ENCODE data around the gene MAP3K2. TPM values are rescaled to one million over a fixed set of nuclear protein-coding genes. Genes with fewer than 3 reads are reported as not detected.
A peak's percentile ranks its signal among the peaks of the same experiment; 100 is the strongest.

MAP3K2 gene, protein sequence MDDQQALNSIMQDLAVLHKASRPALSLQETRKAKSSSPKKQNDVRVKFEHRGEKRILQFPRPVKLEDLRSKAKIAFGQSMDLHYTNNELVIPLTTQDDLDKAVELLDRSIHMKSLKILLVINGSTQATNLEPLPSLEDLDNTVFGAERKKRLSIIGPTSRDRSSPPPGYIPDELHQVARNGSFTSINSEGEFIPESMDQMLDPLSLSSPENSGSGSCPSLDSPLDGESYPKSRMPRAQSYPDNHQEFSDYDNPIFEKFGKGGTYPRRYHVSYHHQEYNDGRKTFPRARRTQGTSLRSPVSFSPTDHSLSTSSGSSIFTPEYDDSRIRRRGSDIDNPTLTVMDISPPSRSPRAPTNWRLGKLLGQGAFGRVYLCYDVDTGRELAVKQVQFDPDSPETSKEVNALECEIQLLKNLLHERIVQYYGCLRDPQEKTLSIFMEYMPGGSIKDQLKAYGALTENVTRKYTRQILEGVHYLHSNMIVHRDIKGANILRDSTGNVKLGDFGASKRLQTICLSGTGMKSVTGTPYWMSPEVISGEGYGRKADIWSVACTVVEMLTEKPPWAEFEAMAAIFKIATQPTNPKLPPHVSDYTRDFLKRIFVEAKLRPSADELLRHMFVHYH
- 10 to 100 TPM; 85.6 to 87.2 TPM for total RNA-seq
- polyA plus RNA-seq = 10 to 100 TPM; 42.5 to 63.4 TPM

DNA sequence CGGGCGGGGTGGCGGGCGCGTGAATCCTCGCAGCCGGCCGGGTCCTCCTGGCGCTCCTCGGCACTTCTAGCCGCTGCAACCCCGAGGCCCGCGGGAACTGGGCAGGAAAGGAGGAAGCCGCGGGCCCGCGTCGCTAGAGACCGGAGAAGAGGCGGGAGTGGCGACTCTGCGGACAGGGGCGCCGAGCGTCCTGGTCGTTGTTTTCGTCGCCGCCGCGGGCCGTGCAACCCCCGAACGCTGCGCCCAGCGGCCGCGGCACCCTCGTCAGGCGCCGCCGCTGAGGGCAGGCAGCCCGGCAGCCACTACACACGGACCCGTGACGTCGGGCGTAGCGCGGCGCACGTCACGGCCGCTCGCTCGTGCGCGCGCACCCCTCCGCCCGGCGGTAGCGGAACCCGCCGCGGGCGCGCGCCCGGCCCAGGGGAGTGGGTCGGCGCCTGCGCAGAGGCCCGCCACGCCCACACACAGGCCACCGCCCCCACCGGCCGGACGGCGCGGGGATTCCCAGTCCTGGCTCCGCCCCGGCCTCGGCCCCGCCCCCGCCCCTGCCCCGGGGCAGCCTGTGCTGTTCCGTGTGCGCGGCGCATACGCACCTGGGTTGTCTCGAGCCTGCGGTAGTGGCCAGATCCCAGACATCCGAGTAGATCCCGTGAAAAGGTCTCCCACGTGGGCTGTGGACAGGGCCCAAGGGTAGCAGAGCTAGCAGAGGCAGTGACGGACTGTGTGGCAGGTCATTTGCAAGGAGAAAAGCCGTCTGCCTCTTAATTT lies at the start of gene MAP3K2:
MAP3K2 (minus strand) TSS at position 321 of the 768 bp plus-strand sequence. CDS start 44,846 bp downstream, outside the sequence.
- no peaks in the 10 kb centered on the region for H3K9me3 ChIP-seq (ENCODE audit: control insufficient read depth in 1 of 2, low read length in 2 of 2)
- intact Hi-C loops (cut with micrococcal nuclease) = loop anchor here (1.0 to 10.0 kb wide), 10 partner anchors 9 to 731 kb away; partner anchors contain the start of genes GYPC, IWS1, POLR2D and SAP130
- H3K4me1 ChIP-seq (ENCODE audit: insufficient read depth, low read length) = peaks cover 46% of the 10 kb centered on the region
- ChIA-PET CTCF (ENCODE audit: partially characterized antibody) (interaction anchor here (0.8 to 2.5 kb wide), 4 partner anchors 11 to 28 kb away, joined by 3 to 13 read pairs (median 6); no protein-coding TSS in a partner anchor), POLR2A (ENCODE audit: partially characterized antibody) (interaction anchor here (1.0 to 6.7 kb wide), 14 partner anchors 10 to 704 kb away, joined by 3 to 104 read pairs (median 5); partner anchors contain the start of genes ERCC3, IWS1, SAP130 and SFT2D3)
- H3K9me3 Mint-ChIP-seq = peaks cover 0 to 7% (median 0%) of the 10 kb centered on the region in 8 donors
- no peaks in the 10 kb centered on the region for H3K27me3 Mint-ChIP-seq
- peak; percentile 92 to 94 (median 93) for DNase-seq
- H3K36me3 Mint-ChIP-seq = peaks cover 3 to 16% of the 10 kb centered on the region in 2 donors
- H3K27ac ChIP-seq (ENCODE audit: low read depth, low read length) = peak within 1 kb of the TSS; percentile 97
- H3K4me3 ChIP-seq (ENCODE audit: low read length in 2 of 2) = peak within 1 kb of the TSS; percentile 62 to 65
- H3K36me3 ChIP-seq (ENCODE audit: insufficient read depth, low read length) = no peaks in the 10 kb centered on the region
- H3K27me3 ChIP-seq (ENCODE audit: insufficient read depth, low read length) = no peaks in the 10 kb centered on the region
- H3K4me1 Mint-ChIP-seq = peaks cover 49 to 71% (median 54%) of the 10 kb centered on the region in 4 donors
- peak within 1 kb of the TSS; percentile 99 to 100 (median 99) for H3K27ac Mint-ChIP-seq
- peak within 1 kb of the TSS; percentile 89 to 97 (median 94) for H3K4me3 Mint-ChIP-seq

DNA sequence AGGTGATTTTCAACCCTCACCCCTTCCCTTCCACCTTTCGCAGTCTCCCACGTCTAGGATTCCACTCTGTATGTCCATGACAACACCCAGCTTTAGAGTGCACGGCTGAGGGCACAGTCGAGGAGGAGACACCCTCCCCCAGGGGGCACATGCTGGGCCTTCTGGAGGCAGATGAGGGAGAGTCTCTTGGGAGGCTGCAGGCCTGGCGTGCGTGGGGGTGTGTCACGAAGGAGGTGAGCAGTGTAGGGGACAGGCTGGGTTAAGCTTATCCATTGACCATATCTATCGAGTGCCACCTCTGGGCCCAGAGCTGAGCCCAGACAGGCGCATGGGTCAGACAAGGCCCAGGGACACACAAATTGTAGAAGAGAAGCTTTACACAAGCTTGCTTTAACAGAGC lies 49.3 kb upstream of the MAP3K2 start:
- Mint-ChIP-seq H3K36me3 (peaks cover 0 to 1% of the 10 kb centered on the region in 2 donors), H3K4me3 (no peak overlapping the region), H3K27ac (no peak overlapping the region), H3K27me3 (no peaks in the 10 kb centered on the region), H3K9me3 (peaks cover 4 to 21% (median 9%) of the 10 kb centered on the region in 8 donors), H3K4me1 (no peaks in the 10 kb centered on the region)
- H3K4me1 ChIP-seq (ENCODE audit: insufficient read depth, low read length) = no peaks in the 10 kb centered on the region
- H3K4me3 ChIP-seq (ENCODE audit: low read length in 2 of 2) = no peak overlapping the region
- POLR2A ChIA-PET (ENCODE audit: partially characterized antibody) = no interaction called here
- no peak overlapping the region for H3K27ac ChIP-seq (ENCODE audit: low read depth, low read length)
- no peaks in the 10 kb centered on the region for H3K27me3 ChIP-seq (ENCODE audit: insufficient read depth, low read length)
- intact Hi-C loops (cut with micrococcal nuclease) = no loop called here
- DNase-seq = no peak
- H3K36me3 ChIP-seq (ENCODE audit: insufficient read depth, low read length) = no peaks in the 10 kb centered on the region
- H3K9me3 ChIP-seq (ENCODE audit: control insufficient read depth in 1 of 2, low read length in 2 of 2) = no peaks in the 10 kb centered on the region
- CTCF ChIA-PET (ENCODE audit: partially characterized antibody) = no interaction called here

DNA sequence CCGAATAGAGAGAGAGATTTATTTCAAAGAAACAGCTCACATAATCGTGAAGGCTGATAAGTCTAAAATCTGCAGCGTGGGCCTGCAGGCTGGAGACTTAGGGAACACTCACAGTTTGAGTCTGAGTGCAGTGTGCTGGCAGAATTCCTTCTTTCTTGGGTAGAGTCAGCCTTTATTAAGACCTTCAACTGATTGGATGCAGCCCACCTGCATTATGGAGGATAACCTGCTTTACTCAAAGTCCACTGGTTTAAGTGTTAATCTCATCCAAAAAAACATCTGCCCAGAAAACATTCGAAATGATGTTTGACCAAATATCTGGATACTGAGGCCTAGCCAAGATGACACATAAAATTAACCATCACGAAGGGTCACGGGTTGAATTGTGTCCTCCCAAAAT lies 46.7 kb upstream of the MAP3K2 start:
- Histone ChIP-seq H3K4me1 (ENCODE audit: insufficient read depth, low read length) (no peaks in the 10 kb centered on the region), H3K27me3 (ENCODE audit: insufficient read depth, low read length) (no peaks in the 10 kb centered on the region), H3K4me3 (ENCODE audit: low read length in 2 of 2) (no peak overlapping the region), H3K27ac (ENCODE audit: low read depth, low read length) (no peak overlapping the region), H3K9me3 (ENCODE audit: control insufficient read depth in 1 of 2, low read length in 2 of 2) (no peaks in the 10 kb centered on the region), H3K36me3 (ENCODE audit: insufficient read depth, low read length) (no peaks in the 10 kb centered on the region)
- Mint-ChIP-seq H3K4me1 (no peaks in the 10 kb centered on the region), H3K9me3 (peaks cover 0 to 7% (median 0%) of the 10 kb centered on the region in 8 donors), H3K27ac (no peak overlapping the region), H3K4me3 (no peak overlapping the region), H3K27me3 (no peaks in the 10 kb centered on the region), H3K36me3 (no peaks in the 10 kb centered on the region)
- no peak for DNase-seq
- POLR2A ChIA-PET (ENCODE audit: partially characterized antibody) = no interaction called here
- CTCF ChIA-PET (ENCODE audit: partially characterized antibody) = no interaction called here
- intact Hi-C loops (cut with micrococcal nuclease) = no loop called here

DNA sequence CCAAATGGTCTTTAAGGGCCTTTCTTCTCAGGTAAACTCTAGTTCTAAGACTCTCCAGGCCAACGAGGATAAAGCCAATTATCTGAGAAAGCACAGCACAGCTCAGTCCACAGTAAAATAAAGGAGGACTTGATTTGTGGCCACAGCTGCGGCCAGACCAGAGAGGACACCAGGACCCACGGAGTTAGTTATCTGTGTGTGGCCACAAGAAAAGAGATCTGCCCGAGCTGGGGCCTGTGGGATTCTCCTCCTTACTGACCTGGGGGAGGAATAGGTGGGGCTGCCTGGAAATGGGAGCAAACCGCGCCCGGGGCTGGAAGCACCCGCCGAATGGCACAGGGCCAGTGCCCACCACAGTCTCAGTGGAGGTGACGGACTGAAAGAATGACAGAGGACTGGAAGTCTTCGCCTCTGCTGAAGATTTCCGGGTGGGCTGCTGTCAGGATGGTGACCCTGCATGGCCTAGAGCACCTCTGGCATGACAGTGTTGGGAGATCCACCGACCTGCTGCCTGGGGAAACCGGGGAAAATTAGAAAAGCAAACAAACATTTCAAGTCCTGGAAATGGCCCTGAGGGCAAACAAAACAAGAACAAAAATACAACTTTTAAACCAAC lies 43.7 kb upstream of the MAP3K2 start:
- DNase-seq = no peak

DNA sequence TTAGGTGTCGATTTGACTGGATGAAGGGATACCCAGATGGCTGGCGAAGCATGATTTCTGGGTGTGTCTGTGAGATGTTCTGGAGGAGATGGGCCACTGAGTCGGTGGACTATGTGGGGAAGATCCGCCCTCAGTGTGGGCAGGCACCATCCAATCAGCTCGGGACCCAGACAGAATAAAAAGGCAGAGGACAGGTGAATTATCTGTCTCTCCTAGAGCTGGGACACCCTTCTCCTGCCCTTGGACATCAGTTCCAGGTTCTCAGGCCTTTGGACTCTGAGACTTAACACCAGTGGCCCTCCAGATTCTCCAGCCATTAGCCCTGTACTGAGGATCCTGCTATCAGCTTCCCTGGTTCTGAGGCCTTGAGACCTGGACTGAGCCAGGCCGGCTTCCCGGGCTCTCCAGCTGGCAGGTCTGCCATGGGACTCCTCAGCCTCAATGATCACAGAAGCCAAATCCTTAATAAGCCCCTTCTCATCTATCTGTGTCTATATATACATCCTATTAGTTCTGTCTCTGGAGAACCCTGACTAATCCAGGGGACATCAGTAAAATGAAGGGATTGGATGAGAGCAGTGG lies 42.2 kb upstream of the MAP3K2 start:
- Mint-ChIP-seq H3K9me3 (no peaks in the 10 kb centered on the region), H3K4me1 (peaks cover 0 to 3% (median 0%) of the 10 kb centered on the region in 4 donors), H3K27me3 (peaks cover 1 to 10% of the 10 kb centered on the region in 2 donors), H3K4me3 (no peak overlapping the region), H3K36me3 (no peaks in the 10 kb centered on the region), H3K27ac (no peak overlapping the region)
- H3K9me3 ChIP-seq (ENCODE audit: control insufficient read depth in 1 of 2, low read length in 2 of 2) = no peaks in the 10 kb centered on the region
- DNase-seq = no peak
- H3K27me3 ChIP-seq (ENCODE audit: insufficient read depth, low read length) = no peaks in the 10 kb centered on the region
- H3K36me3 ChIP-seq (ENCODE audit: insufficient read depth, low read length) = no peaks in the 10 kb centered on the region
- no peak overlapping the region for H3K4me3 ChIP-seq (ENCODE audit: low read length in 2 of 2)
- no peaks in the 10 kb centered on the region for H3K4me1 ChIP-seq (ENCODE audit: insufficient read depth, low read length)
- POLR2A ChIA-PET (ENCODE audit: partially characterized antibody) = no interaction called here
- intact Hi-C loops (cut with micrococcal nuclease) = no loop called here
- no peak overlapping the region for H3K27ac ChIP-seq (ENCODE audit: low read depth, low read length)
- CTCF ChIA-PET (ENCODE audit: partially characterized antibody) = no interaction called here

More for the DNA sequence above, 43.7 kb upstream of the MAP3K2 start:
- H3K36me3 ChIP-seq (ENCODE audit: insufficient read depth, low read length) = no peaks in the 10 kb centered on the region
- no peaks in the 10 kb centered on the region for H3K27me3 Mint-ChIP-seq
- ChIA-PET POLR2A (ENCODE audit: partially characterized antibody) (no interaction called here), CTCF (ENCODE audit: partially characterized antibody) (no interaction called here)
- H3K9me3 ChIP-seq (ENCODE audit: control insufficient read depth in 1 of 2, low read length in 2 of 2) = no peaks in the 10 kb centered on the region
- H3K9me3 Mint-ChIP-seq = no peaks in the 10 kb centered on the region
- no peak overlapping the region for H3K4me3 Mint-ChIP-seq
- no peaks in the 10 kb centered on the region for H3K27me3 ChIP-seq (ENCODE audit: insufficient read depth, low read length)
- H3K27ac Mint-ChIP-seq = no peak overlapping the region
- no peaks in the 10 kb centered on the region for H3K36me3 Mint-ChIP-seq
- H3K4me3 ChIP-seq (ENCODE audit: low read length in 2 of 2) = no peak overlapping the region
- intact Hi-C loops (cut with micrococcal nuclease) = no loop called here
- no peaks in the 10 kb centered on the region for H3K4me1 ChIP-seq (ENCODE audit: insufficient read depth, low read length)
- no peak overlapping the region for H3K27ac ChIP-seq (ENCODE audit: low read depth, low read length)
- no peaks in the 10 kb centered on the region for H3K4me1 Mint-ChIP-seq

DNA sequence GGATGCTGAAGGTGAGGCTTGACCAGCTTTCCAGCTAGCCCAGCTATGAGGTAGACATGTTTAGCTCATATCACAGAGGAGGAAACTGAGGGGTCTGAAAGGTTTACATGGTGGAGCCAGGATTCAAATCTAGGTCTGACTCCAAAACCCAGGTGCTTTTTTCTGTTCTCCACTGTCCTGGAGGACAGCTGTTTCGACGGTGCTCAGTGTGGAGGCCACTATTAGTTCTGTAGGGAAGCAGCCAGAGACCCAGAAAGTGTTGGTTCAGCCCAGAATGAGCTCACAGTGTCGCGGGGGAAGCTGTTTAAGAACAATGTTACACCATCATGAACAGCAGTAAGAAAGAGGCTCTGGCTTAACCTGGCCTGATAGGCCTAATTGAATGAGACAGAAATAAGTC lies 41.5 kb upstream of the MAP3K2 start:
- Mint-ChIP-seq H3K36me3 (no peaks in the 10 kb centered on the region), H3K4me1 (peaks cover 0 to 3% (median 0%) of the 10 kb centered on the region in 4 donors), H3K27me3 (peaks cover 2 to 12% of the 10 kb centered on the region in 2 donors), H3K9me3 (no peaks in the 10 kb centered on the region), H3K27ac (no peak overlapping the region), H3K4me3 (no peak overlapping the region)
- Histone ChIP-seq H3K9me3 (ENCODE audit: control insufficient read depth in 1 of 2, low read length in 2 of 2) (no peaks in the 10 kb centered on the region), H3K4me1 (ENCODE audit: insufficient read depth, low read length) (no peaks in the 10 kb centered on the region), H3K36me3 (ENCODE audit: insufficient read depth, low read length) (no peaks in the 10 kb centered on the region), H3K27ac (ENCODE audit: low read depth, low read length) (no peak overlapping the region), H3K4me3 (ENCODE audit: low read length in 2 of 2) (no peak overlapping the region), H3K27me3 (ENCODE audit: insufficient read depth, low read length) (no peaks in the 10 kb centered on the region)
- DNase-seq = no peak
- intact Hi-C loops (cut with micrococcal nuclease) = no loop called here
- POLR2A ChIA-PET (ENCODE audit: partially characterized antibody) = no interaction called here
- CTCF ChIA-PET (ENCODE audit: partially characterized antibody) = no interaction called here

Measured in CD4-positive, alpha-beta memory T cell (primary cell).